HUES64 (cell line): ENCODE results near the gene WWOX.

Experiments used
- H3K27ac ChIP-seq: 2 replicates; pipeline ENCODE4 v1.7.0; 2013; ENCODE audit warnings: low read depth, low read length, inconsistent platforms
- H3K27me3 ChIP-seq: 2 replicates; pipeline ENCODE4 v1.6.1; 2013; ENCODE audit warnings: mild to moderate bottlenecking, low read length; ENCODE audit not compliant: insufficient read depth
- H3K36me3 ChIP-seq: 2 replicates; pipeline ENCODE4 v1.6.1; 2013; ENCODE audit warnings: mild to moderate bottlenecking, low read length; ENCODE audit not compliant: insufficient read depth
- H3K4me1 ChIP-seq: 2 replicates; pipeline ENCODE4 v1.6.1; 2013; ENCODE audit warnings: mild to moderate bottlenecking, low read length, moderate library complexity; ENCODE audit not compliant: insufficient read depth
- H3K4me3 ChIP-seq: 2 replicates; pipeline ENCODE4 v1.5.1; 2013; ENCODE audit warnings: mild to moderate bottlenecking, low read length, moderate library complexity
- H3K9ac ChIP-seq: 2 replicates; pipeline ENCODE4 v1.6.1; 2013; ENCODE audit warnings: mild to moderate bottlenecking, low read depth, low read length
- H3K9me3 ChIP-seq: 2 replicates; pipeline ENCODE4 v1.6.1; 2013; ENCODE audit warnings: low read depth, low read length; ENCODE audit not compliant: insufficient read depth
- WGBS: fragments of 150-250, 120-280 bp; methylation state at CpG from one replicate; pipeline ENCODE4 v1.1.7; 2013; ENCODE audit warnings: missing lambda C conversion rate; 5-methylcytosine and 5-hydroxymethylcytosine counted together

Gene WWOX

GRCh38 chr16:78198288-78198687 lies 98.8 kb downstream of the WWOX start:
- no peaks in the 10 kb centered on the region for H3K27me3 ChIP-seq
- no peak overlapping the region for H3K27ac ChIP-seq
- WGBS, result 90% methylated on average over 3 of the region's 5 CpGs
- no peak overlapping the region for H3K4me3 ChIP-seq
- no peak overlapping the region for H3K9ac ChIP-seq
- H3K9me3 ChIP-seq, result no peaks in the 10 kb centered on the region
- H3K36me3 ChIP-seq, result no peaks in the 10 kb centered on the region
- peaks cover 15% of the 10 kb centered on the region for H3K4me1 ChIP-seq

GRCh38 chr16:78199325-78200022 lies 100.0 kb downstream of the WWOX start:
- Histone ChIP-seq H3K4me1 (peaks cover 15% of the 10 kb centered on the region), H3K36me3 (no peaks in the 10 kb centered on the region), H3K9ac (no peak overlapping the region)

DNA sequence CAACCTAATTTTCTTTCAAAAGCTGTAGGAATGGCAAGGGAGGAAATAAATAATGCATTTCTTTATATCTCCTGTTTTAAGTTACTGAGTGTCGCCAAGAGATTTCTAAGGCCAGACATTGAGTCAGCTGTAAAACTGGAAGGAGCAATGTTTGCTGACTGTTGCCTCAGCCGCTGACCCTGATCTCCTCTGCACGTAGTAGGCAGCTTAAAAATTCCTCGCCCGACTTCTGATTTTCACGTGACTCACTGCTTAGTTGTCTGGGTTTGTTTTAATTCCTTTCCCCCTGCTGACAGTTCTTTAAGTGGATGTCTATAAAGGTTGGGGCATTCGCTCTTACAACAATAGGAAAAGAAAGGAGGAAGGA lies 100.6 kb downstream of the WWOX start:
- H3K9ac ChIP-seq, result no peak overlapping the region
- no peaks in the 10 kb centered on the region for H3K27me3 ChIP-seq
- no peak overlapping the region for H3K4me3 ChIP-seq
- no peaks in the 10 kb centered on the region for H3K36me3 ChIP-seq
- peaks cover 15% of the 10 kb centered on the region for H3K4me1 ChIP-seq
- H3K27ac ChIP-seq, result no peak overlapping the region
- 83% methylated on average over 7 of the region's 7 CpGs for WGBS
- H3K9me3 ChIP-seq, result no peaks in the 10 kb centered on the region

More at GRCh38 chr16:78199325-78200022, 100.0 kb downstream of the WWOX start:
- no peak overlapping the region for H3K27ac ChIP-seq
- H3K27me3 ChIP-seq, result no peaks in the 10 kb centered on the region
- 94% methylated on average over 6 of the region's 7 CpGs for WGBS
- H3K4me3 ChIP-seq, result no peak overlapping the region
- no peaks in the 10 kb centered on the region for H3K9me3 ChIP-seq

DNA sequence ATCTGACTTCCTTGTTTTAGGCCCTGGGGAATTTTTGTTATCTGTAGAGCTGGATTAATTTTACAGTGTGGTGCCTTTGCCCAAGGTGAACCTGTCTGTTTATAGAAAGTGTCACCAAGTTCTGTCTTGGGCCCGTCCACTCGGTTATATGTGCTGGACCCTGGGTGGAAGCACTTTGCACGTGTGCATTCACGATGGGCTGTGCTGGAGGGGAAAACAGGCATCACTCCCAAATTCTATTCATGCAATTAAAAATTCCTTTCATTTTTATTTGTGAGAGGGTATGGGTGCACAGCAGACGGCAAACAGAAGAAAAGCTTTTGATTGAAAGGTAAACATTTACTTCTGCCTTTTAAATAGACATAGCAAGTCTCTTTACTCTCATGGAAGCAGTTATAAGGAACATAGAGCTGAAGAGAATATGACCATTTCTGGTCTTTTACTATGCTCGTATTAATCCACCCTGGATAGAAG lies 101.2 kb downstream of the WWOX start:
- Histone ChIP-seq H3K4me1 (peaks cover 15% of the 10 kb centered on the region), H3K36me3 (no peaks in the 10 kb centered on the region)
- over 99% methylated on average over 5 of the region's 6 CpGs for WGBS

GRCh38 chr16:78205506-78205905 lies 106.1 kb downstream of the WWOX start:
- Histone ChIP-seq H3K9ac (no peak overlapping the region), H3K27me3 (no peaks in the 10 kb centered on the region), H3K9me3 (no peaks in the 10 kb centered on the region), H3K4me1 (no peaks in the 10 kb centered on the region; the same call in 1 of the 2 replicates), H3K27ac (no peak overlapping the region), H3K4me3 (no peak overlapping the region), H3K36me3 (no peaks in the 10 kb centered on the region)
- 95% methylated on average over 3 of the region's 3 CpGs for WGBS

More for the DNA sequence above, 101.2 kb downstream of the WWOX start:
- Histone ChIP-seq H3K4me3 (no peak overlapping the region), H3K9me3 (no peaks in the 10 kb centered on the region), H3K27me3 (no peaks in the 10 kb centered on the region), H3K27ac (no peak overlapping the region), H3K9ac (no peak overlapping the region)

- H3K4me1 ChIP-seq, result no peaks in the 10 kb centered on the region; the same call in 1 of the 2 replicates
- no peak overlapping the region for H3K4me3 ChIP-seq
- no peaks in the 10 kb centered on the region for H3K27me3 ChIP-seq
- no peak overlapping the region for H3K27ac ChIP-seq
- no peaks in the 10 kb centered on the region for H3K36me3 ChIP-seq
- no peak overlapping the region for H3K9ac ChIP-seq
- no peaks in the 10 kb centered on the region for H3K9me3 ChIP-seq
- WGBS, result 100% methylated on average over 1 of the region's 2 CpGs
Observed at GRCh38 chr16:78206623-78207223, 107.3 kb downstream of the WWOX start.

GRCh38 chr16:78209951-78210661 lies 110.7 kb downstream of the WWOX start:
- Histone ChIP-seq H3K4me1 (no peaks in the 10 kb centered on the region; the same call in 1 of the 2 replicates), H3K36me3 (no peaks in the 10 kb centered on the region), H3K27ac (no peak overlapping the region), H3K9ac (no peak overlapping the region), H3K9me3 (no peaks in the 10 kb centered on the region), H3K27me3 (no peaks in the 10 kb centered on the region), H3K4me3 (no peak overlapping the region)
- 86% methylated on average over 10 of the region's 10 CpGs for WGBS

GRCh38 chr16:78211020-78211599 lies 111.7 kb downstream of the WWOX start:
- Histone ChIP-seq H3K27me3 (no peaks in the 10 kb centered on the region), H3K9me3 (no peaks in the 10 kb centered on the region), H3K27ac (no peak overlapping the region), H3K4me1 (no peaks in the 10 kb centered on the region; the same call in 1 of the 2 replicates), H3K36me3 (no peaks in the 10 kb centered on the region), H3K4me3 (no peak overlapping the region), H3K9ac (no peak overlapping the region)
- WGBS, result 92% methylated on average over 7 of the region's 7 CpGs

DNA sequence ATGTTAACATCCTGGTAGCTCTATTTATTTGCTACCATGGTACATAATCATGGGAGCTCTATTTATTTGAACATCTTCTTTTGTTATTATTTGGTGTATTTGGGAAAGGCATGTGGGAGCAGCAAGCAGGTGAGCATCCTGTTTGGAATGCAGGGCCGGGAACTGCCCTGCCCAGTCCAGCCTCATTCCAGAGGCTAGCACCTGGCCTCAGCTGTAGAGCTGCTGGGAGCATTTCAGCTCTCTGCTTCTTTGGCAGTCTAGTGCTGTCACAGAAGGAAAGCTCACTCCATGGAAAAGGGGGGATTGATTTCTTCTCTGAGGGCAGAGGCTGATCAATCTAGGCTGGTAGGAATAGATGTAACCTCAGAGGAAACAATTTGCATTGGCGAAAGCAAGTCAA lies 112.5 kb downstream of the WWOX start:
- no peak overlapping the region for H3K9ac ChIP-seq
- 84% methylated on average over 2 of the region's 2 CpGs for WGBS
- no peaks in the 10 kb centered on the region for H3K9me3 ChIP-seq
- H3K27me3 ChIP-seq, result no peaks in the 10 kb centered on the region
- H3K27ac ChIP-seq, result no peak overlapping the region
- no peaks in the 10 kb centered on the region; the same call in 1 of the 2 replicates for H3K4me1 ChIP-seq
- no peaks in the 10 kb centered on the region for H3K36me3 ChIP-seq
- H3K4me3 ChIP-seq, result no peak overlapping the region

DNA sequence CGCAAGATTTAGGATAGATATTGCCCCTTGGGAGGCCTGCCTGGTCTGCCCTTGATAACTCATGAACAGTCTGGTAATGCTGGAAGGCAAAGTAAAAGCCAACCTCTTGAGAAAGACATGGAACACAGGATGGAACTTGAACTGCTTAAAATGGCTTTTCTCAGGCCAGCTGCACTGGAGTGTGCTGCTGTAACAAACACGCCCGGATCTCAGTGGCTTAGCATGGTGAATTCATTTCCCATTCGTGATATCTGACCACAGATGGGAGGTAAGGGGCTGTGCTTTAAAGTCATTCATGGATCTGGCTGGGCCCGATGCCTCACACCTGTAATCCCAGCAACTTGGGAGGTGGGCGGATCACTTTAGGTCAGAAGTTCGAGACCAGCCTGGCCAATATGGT lies 113.2 kb downstream of the WWOX start:
- H3K27ac ChIP-seq, result no peak overlapping the region
- no peak overlapping the region for H3K4me3 ChIP-seq
- no peaks in the 10 kb centered on the region for H3K36me3 ChIP-seq
- whole genome bisulfite sequencing, result 96% methylated on average over 7 of the region's 7 CpGs
- H3K9ac ChIP-seq, result no peak overlapping the region
- H3K27me3 ChIP-seq, result no peaks in the 10 kb centered on the region
- H3K9me3 ChIP-seq, result no peaks in the 10 kb centered on the region
- no peaks in the 10 kb centered on the region; the same call in 1 of the 2 replicates for H3K4me1 ChIP-seq

- WGBS, result 93% methylated on average over 7 of the region's 7 CpGs
- H3K36me3 ChIP-seq, result no peaks in the 10 kb centered on the region
- no peak overlapping the region for H3K9ac ChIP-seq
- H3K4me3 ChIP-seq, result no peak overlapping the region
- no peak overlapping the region for H3K27ac ChIP-seq
- no peaks in the 10 kb centered on the region for H3K27me3 ChIP-seq
- no peaks in the 10 kb centered on the region; the same call in 1 of the 2 replicates for H3K4me1 ChIP-seq
- H3K9me3 ChIP-seq, result no peaks in the 10 kb centered on the region
Observed at GRCh38 chr16:78213751-78214150, 114.3 kb downstream of the WWOX start.
